GM11168 (cell line): Measurements from ENCODE around the gene EEF2.
"Not testable (repeated sequence)": the region's sequence is repeated elsewhere in the genome, so short reads cannot be mapped to it uniquely, and the experiment has no call there.

Experiments
- in situ Hi-C: fragments of 300-500 bp; cut with MboI; formaldehyde crosslinking; loops from one replicate; pipeline ENCODE4 v1.12.0; 2022; ENCODE audit warnings: low sequenced_read_pairs; ENCODE audit not compliant: unreplicated experiment

The EEF2 gene

DNA sequence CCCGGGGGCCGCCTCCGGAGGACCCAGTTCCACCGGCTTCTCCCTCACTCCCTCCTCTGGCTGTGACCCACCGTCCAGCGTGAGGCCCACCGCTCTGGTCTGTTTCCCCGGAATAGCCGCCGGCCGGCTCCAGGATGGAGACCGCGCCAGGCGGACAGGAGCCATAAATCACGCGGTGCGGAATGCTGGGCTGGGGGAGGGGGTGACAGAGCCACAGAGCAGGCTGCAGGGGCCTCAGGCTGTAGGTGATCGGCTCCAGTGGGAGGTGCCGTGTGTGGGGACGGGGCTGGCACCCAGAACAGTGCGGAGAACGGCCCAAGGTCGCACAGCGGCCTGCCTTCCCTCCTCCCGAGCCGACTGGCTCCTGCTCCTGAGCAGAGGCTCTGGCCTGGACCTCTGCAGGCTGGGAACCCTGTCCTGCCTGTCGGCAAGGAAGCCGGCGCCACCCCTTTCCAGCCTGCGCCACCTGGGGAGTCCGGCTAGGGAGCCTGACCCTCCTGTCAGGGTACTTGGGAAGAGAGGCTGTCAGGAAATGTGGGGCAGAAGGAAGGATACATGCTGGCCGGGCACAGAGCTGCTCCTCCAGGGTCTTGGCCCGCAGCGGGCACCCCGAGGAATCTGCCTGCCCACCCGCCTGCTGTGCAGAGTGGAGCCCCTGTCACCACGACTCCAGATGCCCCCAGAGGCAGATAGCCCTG is 30.6 kb upstream of the EEF2 start:
- in situ Hi-C loops = no loop called here

DNA sequence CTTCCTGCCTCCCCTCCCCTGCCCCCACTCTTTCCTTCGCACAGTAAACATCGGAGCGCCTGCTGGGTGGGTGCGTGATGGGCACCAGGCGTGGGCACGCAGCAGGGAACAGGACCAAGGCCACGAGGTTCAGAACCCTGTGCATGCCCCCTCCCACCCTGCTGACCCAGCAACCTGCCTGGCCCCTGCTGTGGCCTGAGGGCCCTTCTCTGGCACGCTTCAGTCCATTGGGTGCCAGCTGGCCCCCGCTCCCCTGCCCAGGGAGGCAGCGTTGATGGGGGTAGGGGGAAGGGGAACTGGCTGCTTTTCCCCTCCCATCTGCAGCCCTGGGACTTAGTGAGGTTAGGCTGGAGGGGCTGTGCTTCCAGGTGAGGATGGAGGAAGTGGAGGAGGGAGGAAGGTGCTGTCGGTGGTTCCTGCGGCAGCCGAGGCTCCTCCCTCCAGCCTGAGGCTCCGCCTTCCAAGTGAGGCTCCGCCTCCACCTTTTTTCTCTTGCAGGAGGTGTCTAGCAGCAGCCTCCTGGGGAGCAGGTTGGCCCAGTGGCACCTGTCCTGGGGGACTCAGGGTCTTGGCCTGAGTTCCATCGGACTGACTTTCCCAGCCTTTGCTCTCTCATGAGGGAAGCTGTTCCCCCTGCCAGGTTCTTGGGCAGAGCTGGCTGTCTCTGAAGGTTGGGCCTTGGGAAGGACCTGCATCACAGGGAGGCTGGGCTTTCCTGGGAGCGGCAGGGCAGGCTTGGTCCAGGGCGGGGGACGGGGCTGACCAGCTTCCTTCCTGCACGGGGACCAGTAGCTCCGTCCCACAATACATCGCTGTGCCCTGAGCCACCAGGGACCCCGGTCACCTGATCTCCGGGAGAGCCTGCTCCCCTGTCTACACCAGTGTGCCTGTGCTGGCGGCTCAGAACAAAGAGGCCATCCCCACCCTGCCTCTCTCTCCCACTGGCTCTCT is 29.6 kb upstream of the EEF2 start:
- in situ Hi-C loops = no loop called here

DNA sequence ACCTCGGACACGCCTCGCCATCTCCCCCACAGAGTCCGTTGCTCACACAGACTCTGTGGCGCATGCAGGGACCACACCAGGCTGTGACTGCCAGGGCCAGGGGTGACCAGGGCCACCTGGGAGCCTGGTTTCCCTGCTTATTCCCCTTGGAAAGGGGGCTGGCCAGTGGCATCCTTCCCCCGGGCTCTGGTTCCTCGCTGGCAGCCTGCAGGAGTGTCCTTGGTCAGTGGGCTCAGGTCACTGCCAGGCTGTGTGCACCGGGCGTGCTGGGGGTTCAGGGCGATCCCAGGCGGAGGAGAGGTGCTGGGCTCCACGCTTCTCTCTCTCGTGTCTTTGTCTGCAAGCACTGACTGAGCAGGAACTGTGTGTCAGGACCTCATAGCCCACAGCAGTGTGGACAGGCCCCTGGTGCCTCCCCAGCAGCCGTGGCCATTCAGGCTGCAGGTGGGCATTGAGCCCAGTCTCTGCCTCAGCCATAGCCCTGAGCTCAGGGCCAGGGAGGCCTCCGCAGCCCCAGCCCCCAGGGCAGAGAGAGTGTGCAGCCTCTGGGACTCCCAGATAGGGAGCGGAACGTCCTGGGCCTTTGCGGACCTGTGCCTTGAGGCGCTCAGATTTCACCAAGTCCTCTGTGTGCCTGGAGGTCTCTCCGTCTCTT is 28.8 kb upstream of the EEF2 start:
- in situ Hi-C loops = no loop called here

DNA sequence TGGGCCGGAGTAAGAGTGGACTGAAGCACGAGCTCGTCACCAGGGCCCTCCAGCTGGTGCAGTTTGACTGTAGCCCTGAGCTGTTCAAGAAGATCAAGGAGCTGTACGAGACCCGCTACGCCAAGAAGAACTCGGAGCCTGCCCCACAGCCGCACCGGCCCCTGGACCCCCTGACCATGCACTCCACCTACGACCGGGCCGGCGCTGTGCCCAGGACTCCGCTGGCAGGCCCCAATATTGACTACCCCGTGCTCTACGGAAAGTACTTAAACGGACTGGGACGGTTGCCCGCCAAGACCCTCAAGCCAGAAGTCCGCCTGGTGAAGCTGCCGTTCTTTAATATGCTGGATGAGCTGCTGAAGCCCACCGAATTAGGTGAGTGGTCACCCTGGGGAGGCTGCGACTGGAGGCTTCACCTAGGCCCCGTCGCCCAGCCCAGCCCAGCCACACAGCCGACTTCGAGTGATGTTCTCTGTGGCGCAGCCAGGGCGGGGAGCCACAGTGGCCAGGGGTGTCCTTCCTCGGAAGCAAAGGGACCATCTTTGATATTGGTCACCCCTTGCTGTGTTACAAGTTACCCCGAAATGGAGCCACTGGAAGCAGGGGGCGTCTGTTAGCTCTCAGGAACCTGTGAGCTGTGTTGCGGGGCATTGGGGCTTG is 27.8 kb upstream of the EEF2 start:
- in situ Hi-C loops = no loop called here

DNA sequence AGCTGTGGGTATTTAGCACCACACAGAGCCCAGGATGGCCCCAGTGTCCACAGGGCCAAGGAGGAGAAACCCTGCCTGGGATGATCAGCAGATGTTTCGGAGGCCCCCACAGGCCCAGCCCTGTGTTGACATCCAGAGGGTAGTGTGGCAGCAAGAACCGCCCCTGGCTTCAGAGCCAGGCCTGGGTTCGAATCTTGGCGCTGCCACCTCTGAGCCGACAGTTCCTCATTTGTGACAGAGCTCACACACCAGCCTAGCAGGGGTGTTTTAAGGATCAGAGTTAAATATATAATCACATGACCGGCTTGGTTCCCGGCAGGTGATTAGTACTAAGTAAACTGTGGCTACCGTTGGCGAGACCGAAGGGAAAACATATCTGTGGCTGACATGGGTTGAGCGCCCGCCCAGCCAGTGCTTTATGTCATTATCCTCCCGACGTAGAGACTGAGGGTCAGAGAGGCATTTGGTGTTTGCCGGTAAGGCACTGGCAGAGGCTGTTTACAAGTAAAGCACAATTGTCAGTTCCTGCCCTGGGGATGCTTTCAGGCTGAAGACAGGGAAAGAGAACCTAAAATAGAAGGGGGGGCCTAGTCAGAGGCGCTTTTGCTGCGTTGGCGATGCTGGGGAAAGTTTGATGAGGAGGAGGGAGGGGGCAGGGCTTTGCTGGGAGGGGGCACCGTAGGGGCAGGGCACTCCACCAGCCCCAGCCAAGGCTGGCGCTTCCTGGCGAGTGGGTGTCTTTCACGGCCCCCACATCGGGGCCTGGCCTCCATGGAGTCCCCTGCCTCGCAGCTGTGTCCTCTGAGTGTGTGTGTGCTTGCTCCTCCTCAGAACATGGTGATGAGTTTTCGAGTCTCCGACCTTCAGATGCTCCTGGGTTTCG is 27.1 kb upstream of the EEF2 start:
- in situ Hi-C loops = no loop called here

DNA sequence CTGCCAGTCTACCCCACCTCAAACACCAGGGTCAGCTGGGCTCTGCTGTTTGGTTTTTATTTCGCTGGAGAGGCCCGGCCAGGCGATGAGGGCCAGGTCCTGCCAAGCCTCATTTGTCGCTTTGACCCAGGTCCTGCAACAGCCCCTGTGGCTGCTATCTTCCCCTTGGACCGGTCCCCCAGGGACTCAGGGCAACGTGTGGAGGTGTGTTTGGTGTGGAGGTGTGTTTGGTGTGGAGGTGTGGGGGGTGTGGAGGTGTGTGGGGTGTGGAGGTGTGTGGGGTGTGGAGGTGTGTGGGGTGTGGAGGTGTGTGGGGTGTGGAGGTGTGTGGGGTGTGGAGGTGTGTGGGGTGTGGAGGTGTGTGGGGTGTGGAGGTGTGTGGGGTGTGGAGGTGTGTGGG is 26.2 kb upstream of the EEF2 start:
- in situ Hi-C loops = not testable (repeated sequence)

DNA sequence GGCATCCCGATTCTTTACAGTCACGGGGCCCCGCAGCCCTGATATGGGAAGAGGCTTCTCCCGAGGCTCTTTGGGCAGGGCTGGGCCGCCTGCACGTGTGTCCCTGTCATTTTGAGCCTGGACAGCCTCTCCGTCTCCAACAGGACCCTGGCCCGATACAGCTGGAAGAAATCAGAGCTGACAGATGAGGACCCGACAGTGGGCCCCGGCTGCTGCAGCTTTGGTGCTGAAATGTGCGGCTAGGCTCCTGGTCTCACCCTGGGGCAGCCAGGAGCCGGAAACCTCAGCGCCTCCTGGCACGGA is 25.5 kb upstream of the EEF2 start:
- in situ Hi-C loops = no loop called here

DNA sequence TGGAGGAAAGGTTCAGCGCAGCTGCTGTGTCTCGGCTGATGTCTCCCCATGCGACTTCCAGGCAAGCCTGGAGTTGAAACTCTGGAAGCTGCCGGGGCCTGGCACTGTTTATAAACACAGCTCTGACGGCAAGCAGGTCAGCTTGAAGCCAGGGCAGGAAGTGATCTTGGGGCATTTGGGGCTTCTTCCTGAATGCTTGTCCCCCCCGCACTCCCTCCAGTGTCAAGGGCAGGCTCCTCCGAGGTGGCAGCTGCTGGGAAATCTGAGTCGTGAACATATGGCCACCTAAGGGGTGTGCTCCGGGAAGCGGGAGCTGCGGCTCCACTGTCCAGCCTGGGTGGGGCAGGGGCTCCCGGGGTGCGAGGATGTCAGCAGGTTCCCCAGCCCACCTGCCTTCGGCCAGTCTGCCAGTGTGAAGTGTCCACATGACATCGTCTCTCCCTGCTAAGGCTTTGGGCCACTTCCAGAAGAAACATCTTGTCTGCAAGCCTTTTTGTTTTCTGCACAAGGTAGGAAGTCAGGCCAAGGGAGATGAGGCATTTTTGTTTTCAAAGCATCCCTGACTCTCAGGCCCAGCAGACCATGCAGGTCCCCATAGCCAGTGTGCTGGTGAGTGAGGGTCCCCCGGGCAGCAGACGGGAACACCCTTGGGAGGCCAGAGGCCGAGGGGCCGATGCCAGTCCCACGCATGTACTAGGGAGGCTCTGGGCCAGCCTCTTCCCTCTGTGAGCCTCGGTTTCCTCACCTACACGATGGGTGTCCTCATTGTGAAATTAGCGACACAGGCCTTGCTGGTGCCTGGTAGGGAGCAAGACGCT is 24.9 kb upstream of the EEF2 start:
- in situ Hi-C loops = no loop called here

DNA sequence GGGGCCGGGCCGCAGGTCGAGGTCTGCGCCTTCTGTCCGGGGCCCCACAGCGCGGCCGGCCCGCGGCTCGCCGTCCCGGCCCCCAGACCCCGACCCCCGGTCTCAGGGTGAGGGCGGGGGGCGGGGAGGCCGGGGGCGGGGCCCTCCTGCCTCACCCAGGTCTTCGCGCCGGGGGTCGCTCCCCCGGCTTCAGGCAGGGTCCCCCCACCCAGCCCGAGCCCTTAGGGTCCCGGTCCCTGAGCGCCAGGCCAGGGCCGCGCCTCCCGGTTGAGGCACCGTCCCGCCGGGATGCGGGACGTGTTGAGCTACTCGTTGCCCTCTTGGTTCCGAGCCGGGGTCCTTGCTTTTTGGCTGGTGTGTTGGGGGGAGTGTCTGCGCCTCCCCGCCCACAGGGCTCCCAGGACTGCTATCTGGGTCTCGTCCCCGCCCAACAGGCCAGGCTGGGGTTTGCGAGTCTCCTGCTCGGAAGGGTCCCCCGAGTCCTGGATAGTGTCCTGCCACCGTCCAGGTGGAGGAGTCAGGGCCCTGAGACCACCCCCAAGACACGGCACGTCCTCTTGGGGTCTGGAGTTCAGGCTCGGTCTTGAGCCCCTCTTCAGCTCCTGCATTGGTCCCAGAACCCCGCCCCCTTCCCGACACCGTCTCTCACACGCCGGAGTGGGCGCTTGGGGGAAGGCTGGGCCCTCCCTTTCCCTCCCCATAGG is 22.7 kb upstream of the EEF2 start:
- in situ Hi-C loops = no loop called here

DNA sequence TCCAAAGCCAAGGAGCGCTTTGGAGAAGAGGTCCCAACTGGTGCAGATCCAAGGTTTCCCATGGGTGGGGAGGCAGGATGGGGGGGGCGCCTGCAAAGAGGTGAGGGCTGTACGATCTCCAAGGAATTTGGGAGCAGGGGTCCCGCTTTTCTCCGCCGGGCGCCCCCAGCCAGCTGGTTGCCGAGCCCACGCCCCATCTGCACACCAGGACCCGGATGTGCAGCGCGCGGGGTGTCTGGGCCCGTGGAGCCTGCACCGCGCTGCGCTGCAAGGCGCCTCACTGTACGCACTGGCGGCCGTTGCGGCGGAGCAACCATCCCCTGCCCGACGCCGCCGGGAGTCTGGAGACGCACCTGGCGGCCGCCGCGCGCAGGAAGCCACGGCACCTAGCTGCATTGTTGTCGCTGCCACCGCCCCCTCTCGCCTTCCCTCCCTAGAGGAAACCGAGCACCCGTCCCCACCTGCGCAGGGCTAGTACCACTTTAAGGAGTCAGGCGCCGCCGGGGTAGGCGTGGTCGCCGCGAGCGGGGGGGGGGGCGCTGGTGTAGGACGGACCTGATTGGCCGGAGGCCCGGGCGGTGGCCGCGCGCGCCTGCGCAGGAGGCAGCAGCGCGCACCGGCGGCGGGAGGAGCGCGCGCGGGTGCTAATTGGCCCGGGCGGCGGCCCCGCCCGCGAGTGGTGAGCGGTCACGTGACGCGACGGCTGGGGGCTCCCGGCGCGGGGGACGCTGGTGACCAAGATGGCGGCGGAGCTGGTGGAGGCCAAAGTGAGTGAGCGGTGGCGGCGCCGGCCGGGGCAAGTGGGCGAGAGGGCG is 22.0 kb upstream of the EEF2 start, which contains the start of gene PIAS4:
Gene PIAS4 (plus strand): TSS at position 716 of the 815 bp plus-strand sequence. CDS start 25 bp downstream, at position 741.
- in situ Hi-C loops = no loop called here

DNA sequence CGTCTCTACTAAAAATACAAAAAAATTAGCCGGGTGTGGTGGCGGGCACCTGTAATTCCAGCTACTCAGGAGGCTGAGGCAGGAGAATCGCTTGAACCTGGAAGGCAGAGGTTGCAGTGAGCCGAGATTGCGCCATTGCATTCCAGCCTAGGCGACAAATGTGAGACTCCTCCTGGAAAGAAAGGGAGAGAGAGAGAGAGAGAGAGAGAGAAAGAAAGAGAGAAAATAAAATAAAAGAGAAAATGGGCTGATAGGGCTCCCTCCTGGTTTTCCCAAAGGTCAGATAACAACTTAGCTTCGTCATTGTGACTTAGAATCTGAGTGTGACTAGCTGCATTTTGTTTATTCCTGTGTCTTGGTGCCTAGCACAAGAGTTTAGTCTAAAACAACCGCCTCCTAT is 20.2 kb upstream of the EEF2 start:
- in situ Hi-C loops = not testable (repeated sequence)

DNA sequence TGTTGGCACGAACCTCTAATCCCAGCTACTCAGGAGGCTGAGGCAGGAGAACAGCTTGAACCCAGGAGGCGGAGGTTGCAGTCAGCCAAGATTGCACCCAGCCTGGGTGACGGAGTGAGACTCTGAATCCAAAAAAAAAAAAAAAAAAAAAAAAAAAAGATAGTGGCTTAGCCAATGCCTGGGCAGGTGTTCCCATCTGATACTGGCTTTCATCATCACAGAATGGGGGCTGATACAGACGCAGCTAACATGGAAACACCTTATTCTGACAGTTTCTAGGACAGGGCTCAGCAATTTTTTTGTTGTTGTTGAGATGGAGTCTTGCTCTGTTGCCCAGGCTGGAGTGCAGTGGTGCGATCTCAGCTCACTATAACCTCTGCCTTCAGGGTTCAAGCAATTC is 15.5 kb upstream of the EEF2 start:
- in situ Hi-C loops = not testable (repeated sequence)

DNA sequence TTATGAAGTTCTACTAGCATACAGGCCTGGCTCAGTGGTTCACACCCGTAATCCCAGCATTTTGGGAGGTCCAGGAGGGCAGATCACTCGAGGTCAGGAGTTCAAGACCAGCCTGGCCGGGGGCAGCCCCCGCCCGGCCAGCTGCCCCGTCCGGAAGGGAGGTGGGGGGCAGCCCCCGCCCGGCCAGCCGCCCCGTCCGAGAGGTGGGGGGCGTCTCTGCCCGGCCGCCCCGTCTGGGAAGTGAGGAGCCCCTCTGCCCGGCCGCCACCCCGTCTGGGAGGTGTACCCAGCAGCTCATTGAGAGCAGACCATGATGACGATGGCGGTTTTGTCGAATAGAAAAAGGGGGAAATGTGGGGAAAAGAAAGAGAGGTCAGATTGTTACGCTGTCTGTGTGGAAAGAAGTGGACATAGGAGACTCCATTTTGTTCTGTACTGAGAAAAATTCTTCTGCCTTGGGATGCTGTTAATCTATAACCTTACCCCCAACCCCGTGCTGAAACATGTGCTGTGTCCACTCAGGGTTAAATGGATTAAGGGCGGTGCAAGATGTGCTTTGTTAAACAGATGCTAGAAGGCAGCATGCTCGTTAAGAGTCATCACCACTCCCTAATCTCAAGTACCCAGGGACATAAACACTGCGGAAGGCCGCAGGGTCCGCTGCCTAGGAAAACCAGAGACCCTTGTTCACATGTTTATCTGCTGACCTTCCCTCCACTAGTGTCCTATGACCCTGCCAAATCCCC is 13.6 kb upstream of the EEF2 start:
- in situ Hi-C loops = not testable (repeated sequence)

DNA sequence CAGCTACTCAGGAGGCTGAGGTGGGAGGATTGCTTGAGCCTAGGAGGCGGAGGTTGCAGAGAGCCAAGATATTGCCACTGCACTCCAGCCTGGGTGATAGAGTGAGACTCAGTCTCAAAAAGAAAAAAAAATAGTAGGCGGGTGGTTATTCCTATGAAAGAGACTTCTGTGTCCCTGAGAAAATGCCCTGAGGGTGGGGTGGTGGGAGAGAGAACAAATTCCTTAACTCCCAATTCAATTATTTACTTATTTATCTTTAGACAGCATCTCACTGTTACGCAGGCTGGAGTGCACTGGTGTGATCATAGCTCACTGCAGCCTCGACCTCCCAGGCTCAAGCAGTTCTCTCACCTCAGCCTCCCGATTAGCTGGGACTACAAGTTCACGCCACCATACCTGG is 10.3 kb upstream of the EEF2 start:
- in situ Hi-C loops = no loop called here

DNA sequence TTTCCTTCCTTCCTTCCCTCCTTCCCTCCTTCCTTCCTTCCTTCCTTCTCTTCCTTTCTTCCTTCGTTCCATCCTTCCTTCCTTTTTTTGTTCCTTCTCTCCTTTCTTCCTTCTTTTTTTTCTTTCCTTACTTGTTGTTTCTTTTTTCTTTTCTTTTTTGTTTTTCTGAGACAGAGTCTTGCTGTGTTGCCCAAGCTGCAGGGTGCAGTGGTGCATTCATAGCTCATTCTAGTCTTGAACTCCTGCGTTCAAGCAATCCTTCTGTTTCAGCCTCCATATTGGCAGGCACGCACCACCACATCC is 5.5 kb upstream of the EEF2 start:
- in situ Hi-C loops = no loop called here

DNA sequence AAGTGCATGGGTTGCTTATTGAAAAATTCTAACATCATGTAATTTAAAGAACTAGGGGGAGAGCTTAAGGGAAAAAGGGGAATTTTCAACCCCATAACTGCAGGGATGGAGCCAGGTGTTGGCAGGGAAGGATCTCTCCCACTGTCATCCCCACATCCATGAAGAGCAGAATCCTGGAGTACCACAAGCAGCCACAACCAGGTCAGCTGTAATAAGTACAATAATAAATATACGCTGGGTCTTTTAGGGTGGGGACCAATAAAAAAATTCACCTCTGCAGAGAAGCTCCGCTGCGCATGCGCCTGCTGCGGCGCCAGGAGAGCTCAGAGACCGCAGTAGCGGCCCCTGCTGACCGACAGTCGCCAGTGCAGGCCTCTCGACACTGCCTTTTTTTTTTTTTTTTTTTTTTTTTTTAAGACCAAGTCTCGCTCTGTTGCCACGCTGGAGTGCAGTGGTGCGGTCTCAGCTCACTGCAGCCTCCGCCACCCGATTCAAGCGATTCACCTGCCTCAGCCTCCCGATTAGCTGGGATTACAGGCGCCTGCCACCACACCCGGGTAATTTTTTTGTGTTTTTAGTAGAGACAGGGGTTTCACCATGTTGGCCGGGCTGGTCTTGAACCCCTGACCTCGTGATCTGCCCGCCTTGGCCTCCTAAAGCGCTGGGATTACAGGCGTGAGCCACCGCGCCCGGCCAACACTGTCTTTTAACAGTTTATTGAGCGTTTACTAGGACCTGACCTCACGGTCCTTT is 2.5 kb upstream of the EEF2 start:
- in situ Hi-C loops = no loop called here
